Neutrophil (primary cell): ENCODE measurements around the gene CFAP97D2.

Experiments
- H3K27ac ChIP-seq: fragments of 200-600 bp; sonication (generic); 2 replicates; pipeline ENCODE4 v1.5.1; 2016; ENCODE audit warnings: mild to moderate bottlenecking, moderate library complexity
- H3K27me3 ChIP-seq: fragments of 200-600 bp; sonication (generic); 2 replicates; pipeline ENCODE4 v1.6.0; 2016; ENCODE audit warnings: mild to moderate bottlenecking
- H3K36me3 ChIP-seq: fragments of 200-600 bp; sonication (generic); 2 replicates; pipeline ENCODE4 v1.5.1; 2017
- H3K4me1 ChIP-seq, 2 experiments: fragments of 200-600 bp in 1 of 2; sonication (generic) in 1 of 2; 1 replicate in 1 of 2; 2 replicates in 1 of 2; pipeline versions ENCODE4 v1.5.1 to v1.6.1; 2013 to 2016; ENCODE audit warnings: low read depth in 1 of 2, low read length in 1 of 2, mild to moderate bottlenecking in 1 of 2, moderate library complexity in 1 of 2; ENCODE audit not compliant: control insufficient read depth in 1 of 2, insufficient read depth in 1 of 2
- H3K4me3 ChIP-seq, 2 experiments: fragments of 200-600 bp in 1 of 2; sonication (generic) in 1 of 2; 1 replicate in 1 of 2; 2 replicates in 1 of 2; pipeline ENCODE4 v1.5.1; 2013 to 2016; ENCODE audit warnings: low read depth in 1 of 2, low read length in 1 of 2, mild to moderate bottlenecking in 1 of 2, moderate library complexity in 1 of 2
- H3K9me3 ChIP-seq: fragments of 200-600 bp; sonication (generic); 2 replicates; pipeline ENCODE4 v1.5.1; 2016
- CTCF ChIP-seq: fragments of 200-600 bp; sonication (generic); IDR thresholded peaks from 2 replicates; pipeline ENCODE4 v1.5.1; 2016; ENCODE audit warnings: antibody characterized with exemption

The CFAP97D2 gene

GRCh38 chr13:114179087-114179658 is at the start of gene CFAP97D2:
CFAP97D2 (plus strand) TSS chr13:114179257; CDS start chr13:114179331, 74 bp downstream.
- TF ChIP-seq CTCF, result no peak
- Histone ChIP-seq H3K9me3 (no peaks in the 10 kb centered on the region), H3K4me1 (no peaks in the 10 kb centered on the region), H3K36me3 (no peaks in the 10 kb centered on the region), H3K27me3 (peaks cover 11% of the 10 kb centered on the region), H3K27ac (no peak within 1 kb of the TSS), H3K4me3 (no peak within 1 kb of the TSS)

GRCh38 chr13:114129649-114130062 is 49.4 kb upstream of the CFAP97D2 start:
- Histone ChIP-seq H3K9me3 (no peaks in the 10 kb centered on the region), H3K4me3 (peak overlapping the region; percentile 64 to 84), H3K27ac (peak overlapping the region; percentile 87), H3K4me1 (peaks cover 43 to 47% of the 10 kb centered on the region in 2 experiments), H3K36me3 (no peaks in the 10 kb centered on the region), H3K27me3 (peaks cover 33% of the 10 kb centered on the region)
- no peak for TF ChIP-seq CTCF

GRCh38 chr13:114130131-114130836 is 48.8 kb upstream of the CFAP97D2 start:
- no peak for TF ChIP-seq CTCF
- H3K36me3 ChIP-seq, result no peaks in the 10 kb centered on the region
- peaks cover 34% of the 10 kb centered on the region for H3K27me3 ChIP-seq
- H3K4me1 ChIP-seq, result peaks cover 43 to 47% of the 10 kb centered on the region in 2 experiments
- peak overlapping the region; percentile 87 for H3K27ac ChIP-seq
- H3K9me3 ChIP-seq, result no peaks in the 10 kb centered on the region
- peak overlapping the region; percentile 84 to 87 for H3K4me3 ChIP-seq

GRCh38 chr13:114130837-114131582 is 48.0 kb upstream of the CFAP97D2 start:
- Histone ChIP-seq H3K4me1 (peaks cover 43 to 47% of the 10 kb centered on the region in 2 experiments), H3K36me3 (no peaks in the 10 kb centered on the region), H3K27me3 (peaks cover 34% of the 10 kb centered on the region), H3K4me3 (peak overlapping the region; percentile 84 to 87), H3K27ac (peak overlapping the region; percentile 87), H3K9me3 (no peaks in the 10 kb centered on the region)
- no peak for TF ChIP-seq CTCF

- Histone ChIP-seq H3K9me3 (no peaks in the 10 kb centered on the region), H3K27me3 (peaks cover 34% of the 10 kb centered on the region), H3K4me3 (peak overlapping the region; percentile 84 to 87), H3K4me1 (peaks cover 43 to 47% of the 10 kb centered on the region in 2 experiments), H3K36me3 (no peaks in the 10 kb centered on the region), H3K27ac (peak overlapping the region; percentile 87)
- TF ChIP-seq CTCF, result no peak
Measured at GRCh38 chr13:114131583-114132418, 47.3 kb upstream of the CFAP97D2 start.
